Measurements from ENCODE around the gene TPST1.
"Not testable (repeated sequence)": the region's sequence is repeated elsewhere in the genome, so short reads cannot be mapped to it uniquely, and the experiment has no call there.

Gene TPST1

DNA sequence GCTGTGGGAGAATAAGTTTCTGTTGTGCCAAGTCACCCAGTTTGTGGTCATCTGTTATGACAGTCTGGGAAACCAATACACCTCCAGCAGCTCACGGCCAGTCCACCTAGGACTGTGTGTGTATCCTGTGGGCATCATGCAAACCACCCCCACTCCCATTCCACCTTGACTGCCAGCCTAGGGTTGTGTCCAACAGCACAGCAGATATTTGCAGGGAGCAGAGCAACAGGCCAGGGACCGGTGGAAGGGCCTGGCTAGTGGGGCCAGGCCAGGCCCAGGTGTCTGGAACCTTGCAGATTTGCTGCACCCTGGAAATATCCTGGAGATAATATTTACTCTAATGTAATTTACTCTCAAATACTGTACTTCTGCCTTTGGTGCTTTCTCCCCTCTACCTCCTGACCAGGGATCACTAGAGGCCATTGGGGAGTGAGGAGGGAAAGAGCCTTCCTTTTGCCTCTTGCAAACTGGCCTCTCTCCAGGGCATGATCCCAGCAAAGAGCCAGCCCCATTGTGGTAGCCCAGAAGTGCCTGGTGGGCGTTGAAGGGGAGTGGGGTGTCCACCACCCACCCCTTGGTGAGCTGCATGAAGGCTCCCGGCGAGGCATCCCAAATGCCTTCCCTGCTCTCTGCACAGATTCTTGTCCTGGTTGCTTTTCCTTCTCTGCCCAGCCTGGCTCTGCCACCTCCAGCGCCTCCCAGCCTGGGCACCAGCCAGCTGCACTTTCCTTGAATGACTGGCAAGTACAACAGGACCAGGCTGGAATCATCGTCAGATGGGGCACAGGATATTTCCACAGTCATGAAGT is 15.2 kb upstream of the TPST1 start:
- ATAC-seq: no peak

DNA sequence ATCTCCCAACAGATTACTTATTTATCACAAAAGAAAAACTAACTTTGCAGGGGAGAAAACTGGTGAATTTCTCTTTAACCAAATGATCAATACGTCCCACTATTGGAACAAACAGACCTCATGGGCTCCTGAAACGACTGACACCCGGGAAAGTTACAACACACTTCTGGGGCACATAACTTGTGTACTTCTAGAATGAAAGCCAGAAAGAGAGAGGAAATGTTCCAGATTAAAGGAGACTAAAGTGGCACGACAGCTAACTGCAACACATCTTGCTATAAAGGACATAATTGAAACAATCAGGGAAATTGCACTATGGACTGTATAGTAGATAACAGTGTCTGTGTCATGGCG is 14.7 kb upstream of the TPST1 start:
- no peak for ATAC-seq

DNA sequence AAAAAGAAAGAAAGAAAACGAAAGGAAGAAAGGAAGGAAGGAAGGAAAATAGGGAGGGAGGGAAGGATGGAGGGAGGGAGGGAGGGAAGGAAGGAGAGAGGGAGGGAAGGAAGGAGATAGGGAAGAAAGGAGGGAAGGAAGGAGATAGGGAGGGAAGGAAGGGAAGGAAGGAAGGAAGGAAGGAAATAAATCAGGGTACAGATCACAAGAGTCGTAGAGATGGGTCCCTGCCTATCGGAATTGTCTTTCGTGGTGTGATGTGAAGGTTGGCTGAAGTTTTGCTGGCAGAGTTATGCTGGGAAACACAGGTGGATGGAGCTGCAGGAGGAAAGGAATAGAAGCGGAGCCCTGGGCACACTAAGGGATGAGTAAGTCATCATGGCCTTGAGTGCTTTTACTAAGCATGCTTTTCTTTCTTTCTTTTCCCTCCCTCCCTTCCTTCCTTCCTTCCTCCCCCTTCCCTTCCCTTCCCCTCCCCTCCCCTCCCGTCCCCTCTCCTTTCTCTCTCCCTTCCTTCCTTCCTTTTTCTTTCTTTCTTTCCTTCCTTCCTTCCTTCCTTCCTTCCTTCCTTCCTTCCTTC is 11.9 kb upstream of the TPST1 start:
- ATAC-seq: no peak

DNA sequence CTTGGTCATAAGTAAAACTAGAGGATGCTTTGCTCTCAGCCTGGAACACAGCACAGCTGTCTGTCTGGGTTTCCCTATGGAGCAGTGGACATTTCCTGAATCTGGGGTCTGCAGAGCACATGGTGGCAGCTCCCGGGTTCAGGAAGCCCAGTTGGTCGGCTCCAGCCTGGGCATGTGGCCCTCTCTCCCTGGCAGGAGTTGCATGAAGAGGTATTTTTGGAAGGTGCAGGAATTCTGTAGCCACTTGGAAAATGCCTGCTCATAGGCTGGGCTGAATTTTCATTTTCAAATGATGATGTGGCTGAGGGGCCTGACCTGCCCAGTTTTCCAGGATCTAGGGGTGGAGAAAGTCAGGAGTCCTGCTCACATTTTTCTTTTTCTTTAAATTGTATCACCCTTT is 6.7 kb upstream of the TPST1 start:
- no peak for ATAC-seq

DNA sequence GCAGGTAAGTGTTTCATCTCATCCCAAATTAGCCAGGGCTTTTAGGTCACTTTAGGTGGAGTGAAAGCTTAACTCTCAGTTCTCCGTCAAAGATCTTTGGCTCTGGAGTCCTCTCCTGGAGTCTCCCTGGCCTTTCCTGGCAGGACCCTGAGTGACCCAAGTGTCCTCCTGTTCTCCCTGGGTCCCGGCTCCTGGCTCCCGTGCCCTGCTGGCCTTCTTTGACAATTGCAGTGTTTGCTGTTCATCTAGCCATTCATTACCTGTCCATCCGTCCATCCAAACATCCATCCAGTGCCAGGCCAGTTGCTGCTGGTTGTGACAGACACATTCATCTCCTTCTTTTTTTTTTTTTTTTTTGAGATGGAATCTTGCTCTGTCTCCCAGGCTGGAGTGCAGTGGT is 6.2 kb upstream of the TPST1 start:
- no peak for ATAC-seq

DNA sequence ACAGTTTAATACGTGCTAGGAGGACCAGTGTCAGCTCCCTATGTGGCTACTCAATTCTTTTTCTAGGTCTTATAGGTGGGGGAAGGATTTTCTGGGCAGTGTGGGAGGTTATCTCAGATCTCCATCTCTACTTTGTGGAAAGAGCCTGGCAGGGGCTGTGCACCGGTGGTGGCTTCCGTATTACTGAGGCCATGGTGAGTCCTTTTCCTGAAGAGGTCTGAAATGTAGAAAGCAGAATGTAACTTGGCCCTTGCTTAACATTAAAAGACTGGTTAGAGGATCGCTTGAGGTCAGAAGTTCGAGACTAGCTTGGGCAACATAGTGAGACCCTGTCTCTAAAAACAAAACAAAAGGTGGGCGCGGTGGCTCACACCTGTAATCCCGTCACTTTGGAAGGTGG is 2.7 kb upstream of the TPST1 start:
- no peak for ATAC-seq

DNA sequence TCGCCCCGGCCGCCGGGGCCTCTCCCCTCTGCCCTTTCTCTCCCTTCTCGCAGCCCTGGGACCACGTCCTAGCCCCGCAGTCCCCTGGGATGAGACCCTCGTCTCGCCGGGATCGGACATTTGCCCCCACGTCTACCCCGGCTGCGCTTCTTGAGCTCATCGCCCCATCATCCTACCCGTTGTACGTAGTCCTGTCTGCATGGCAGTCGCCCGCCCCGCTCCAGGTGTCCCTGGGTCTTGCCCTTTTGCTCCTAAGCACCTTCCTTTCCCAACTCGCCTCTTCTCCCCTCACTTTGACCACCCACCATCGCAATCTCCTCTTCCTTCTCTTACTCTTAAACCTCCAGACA is 582 bp downstream of the TPST1 start:
- ATAC-seq: no peak

DNA sequence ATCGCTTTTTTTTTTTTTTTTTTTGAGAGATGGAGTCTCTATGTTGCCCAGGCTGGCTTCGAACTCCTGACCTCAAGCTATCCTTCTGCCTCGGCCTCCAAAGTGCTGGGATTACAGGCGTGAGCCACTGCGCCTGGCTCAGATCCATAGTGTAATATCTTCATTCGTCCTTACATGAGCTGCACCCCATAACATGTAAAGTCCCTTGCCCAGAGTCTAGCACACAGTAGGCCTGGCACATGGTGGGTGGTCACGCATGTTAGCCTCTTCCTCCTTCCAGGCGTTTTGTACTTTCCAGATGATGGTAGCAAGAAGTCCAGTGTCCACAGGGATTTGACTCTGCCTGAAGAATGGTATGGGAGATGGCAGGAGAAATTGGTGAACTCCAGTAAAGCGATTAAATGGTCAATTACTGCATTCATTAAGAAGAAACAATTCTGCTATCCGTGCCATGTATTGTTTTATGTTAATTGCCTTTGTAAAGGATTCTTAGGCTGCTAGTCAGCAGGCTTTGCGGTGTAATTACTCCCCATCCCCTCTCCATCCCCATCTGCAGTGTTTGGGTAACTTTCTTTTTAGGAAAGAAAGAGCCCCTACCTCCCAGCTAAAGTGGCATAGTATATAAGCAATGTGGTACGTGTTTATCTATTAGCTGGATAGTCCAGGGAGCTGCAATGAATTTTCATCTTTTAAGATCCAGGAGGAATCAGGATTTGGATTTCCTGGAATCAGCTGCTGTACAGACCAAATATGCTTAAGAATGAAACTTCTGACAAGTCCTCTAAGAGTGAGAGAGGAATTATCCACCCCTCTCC is 1.2 kb downstream of the TPST1 start:
- ATAC-seq: no peak

DNA sequence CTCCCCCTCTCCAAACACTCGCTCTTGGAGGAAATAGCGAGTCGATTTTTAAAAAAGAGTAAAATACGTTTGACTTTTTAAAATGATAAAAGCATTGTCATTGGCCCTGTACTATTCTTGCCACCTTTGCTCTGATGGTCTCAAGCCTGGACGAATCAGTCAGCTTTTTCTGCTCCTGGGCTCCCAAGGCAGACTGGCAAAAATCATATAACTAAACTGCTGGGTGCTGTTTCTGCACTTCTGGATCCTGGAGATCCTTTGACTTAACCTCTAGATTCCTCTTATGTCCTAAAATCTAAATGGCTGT is 1.8 kb downstream of the TPST1 start:
- no peak for ATAC-seq

DNA sequence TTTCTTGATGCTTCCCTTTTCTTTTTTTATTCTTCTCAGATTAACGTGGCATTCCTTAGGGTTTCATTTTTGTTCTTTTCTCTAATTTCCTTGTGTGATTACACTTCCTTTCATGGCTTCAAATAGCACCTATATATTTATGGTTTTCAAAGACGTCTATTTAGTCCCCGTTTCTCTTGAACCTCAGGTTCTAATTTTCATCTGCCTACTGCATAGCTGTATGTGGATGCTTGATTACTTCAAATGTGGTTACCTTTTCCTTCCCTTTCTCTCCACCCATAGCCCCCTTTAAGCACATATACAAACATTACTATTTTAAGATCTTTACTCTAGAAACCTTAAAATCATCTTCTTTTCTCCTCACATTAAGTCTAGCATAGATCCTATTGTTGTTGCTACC is 2.4 kb downstream of the TPST1 start:
- no peak for ATAC-seq

DNA sequence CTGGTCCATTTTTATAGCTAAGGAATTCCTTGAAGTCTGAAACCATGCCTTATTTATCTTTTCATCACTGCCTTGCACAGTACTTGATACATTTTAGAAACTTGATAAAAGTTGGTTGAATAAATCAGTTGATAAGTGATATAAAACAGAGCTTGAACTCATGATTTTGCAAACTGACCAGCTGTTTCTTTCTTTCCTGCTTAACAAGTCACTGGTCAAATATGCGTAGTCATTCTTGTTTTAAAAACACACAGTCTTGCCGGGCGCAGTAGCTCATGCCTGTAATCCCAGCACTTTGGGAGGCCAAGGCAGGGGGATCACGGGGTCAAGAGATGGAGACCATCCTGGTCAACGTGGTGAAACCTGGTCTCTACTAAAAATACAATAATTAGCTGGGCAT is 6.3 kb downstream of the TPST1 start:
- no peak for ATAC-seq

DNA sequence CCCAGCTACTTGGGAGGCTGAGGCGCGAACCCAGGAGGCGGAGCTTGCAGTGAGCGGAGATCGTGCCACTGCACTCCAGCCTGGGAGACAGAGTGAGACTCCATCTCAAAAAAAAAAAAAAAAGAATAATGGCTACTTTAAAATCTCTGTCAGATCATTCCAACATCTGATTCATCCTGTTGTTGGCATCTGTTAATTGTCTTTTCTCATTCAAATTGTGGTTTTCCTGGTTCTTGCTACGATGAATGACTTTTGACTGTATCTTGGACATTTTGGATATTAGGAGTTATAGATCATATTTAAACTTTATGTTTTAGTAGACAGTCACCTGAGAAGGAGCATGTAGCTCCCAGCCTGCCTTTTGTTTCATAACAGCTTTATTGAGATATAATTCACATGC is 8.5 kb downstream of the TPST1 start:
- ATAC-seq: no peak

DNA sequence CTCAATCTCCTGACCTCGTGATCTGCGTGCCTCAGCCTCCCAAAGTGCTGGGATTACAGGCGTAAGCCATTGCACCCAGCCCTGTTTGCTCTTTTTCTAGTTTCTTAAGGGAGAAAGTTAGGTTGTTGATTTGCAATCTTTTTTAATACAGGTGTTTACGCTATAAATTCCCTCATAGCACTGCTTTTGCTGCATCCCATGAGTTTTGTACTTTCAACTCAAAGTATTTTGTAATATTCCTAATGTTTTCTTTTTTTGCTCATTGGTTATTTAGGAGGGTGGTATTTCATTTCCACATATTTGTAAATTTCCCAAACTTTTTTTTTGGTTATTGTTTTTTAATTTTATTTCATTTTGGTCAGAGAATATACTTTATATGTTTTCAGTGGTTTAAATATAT is 11.6 kb downstream of the TPST1 start:
- no peak for ATAC-seq

DNA sequence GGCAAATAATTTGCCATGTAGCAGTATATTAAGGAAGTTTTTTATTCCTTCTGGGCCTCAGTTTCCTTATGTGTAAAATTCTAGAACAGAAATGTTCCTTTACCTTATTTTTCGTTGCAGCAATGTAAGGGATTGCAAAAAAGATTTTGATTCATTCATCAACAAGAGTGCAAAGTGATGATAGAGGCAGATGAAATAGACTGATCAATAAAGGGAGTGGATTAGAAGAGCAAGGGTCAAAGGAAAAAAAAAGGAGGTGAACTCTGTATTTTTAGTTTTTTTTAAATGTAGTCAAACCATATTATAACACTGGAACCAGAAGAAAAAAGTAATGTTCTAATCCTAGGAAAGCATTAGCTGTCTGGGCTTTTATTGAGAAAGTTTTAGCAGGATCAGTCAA is 14.7 kb downstream of the TPST1 start:
- ATAC-seq: no peak

DNA sequence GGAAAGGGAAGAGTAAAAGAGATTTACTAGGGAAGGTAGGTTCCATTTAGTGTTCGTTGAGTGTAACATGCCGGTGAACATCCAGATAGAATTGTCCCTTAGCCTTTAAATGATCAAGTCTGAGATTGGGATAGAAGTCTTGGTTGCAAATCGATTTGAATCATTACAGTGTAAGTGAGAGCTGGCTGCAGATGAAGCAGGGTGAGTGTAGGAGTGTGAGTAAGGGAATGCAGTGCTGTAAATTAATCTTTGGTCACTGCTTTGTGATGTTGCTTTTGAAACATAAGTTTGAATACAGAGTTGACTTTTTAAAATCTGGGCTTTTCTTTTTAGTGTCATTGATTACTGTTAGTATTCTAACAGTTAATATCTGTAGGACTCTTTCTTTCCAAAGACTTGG is 16.3 kb downstream of the TPST1 start:
- no peak for ATAC-seq

DNA sequence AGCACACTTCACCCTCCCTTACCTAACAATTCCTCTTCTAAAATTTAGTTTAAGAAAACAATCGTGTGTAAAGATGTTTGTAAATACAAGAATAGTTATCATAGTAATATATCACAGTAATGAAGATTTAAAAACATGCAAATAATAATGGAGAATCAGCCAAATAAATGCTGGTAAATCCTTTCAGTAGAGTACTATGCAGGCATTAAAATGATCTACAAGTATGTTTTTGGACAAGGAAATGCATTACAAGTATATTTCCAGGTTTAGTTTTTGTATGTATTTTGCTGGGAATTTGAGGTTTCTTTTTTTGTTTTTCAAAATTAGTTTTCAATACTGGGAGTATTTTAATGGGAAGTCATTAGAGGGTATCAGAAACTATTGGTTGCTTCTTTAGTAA is 22.7 kb downstream of the TPST1 start:
- ATAC-seq: no peak

DNA sequence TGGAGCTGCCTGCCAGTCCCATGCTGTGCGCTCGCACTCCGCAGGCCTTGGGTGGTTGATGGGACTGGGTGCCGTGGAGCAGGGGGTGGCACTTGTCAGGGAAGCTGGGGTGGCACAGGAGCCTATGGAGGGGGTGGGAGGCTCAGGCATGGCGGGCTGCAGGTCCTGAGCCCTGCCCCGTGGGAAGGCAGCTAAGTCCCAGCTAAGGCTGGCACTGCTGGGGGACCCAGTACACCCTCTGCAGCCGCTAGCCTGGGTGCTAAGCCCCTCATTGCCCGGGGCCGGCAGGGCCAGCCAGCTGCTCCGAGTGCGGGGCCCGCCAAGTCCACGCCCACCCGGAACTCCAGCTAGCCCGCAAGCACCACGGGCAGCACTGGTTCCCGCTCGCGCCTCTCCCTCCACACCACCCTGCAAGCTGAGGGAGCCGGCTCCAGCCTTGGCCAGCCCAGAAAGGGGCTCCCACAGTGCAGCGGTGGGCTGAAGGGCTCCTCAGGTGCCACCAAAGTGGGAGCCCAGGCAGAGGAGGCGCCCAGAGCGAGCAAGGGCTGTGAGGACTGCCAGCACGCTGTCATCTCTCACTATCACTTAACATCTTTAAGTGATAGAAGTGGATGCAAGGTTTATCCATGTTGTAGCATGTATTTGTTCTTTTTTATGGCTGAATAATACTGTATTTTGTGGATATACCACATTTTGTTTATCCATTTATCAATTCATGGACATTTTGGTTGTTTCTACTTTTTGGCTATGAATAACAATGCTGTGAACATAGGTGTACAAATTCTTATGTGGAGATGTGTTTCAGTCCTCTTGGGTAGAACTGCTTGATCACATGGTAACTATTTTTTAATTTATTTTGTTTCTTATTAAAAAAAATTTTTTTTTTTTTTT is 26.4 kb downstream of the TPST1 start:
- not testable (repeated sequence) for ATAC-seq

DNA sequence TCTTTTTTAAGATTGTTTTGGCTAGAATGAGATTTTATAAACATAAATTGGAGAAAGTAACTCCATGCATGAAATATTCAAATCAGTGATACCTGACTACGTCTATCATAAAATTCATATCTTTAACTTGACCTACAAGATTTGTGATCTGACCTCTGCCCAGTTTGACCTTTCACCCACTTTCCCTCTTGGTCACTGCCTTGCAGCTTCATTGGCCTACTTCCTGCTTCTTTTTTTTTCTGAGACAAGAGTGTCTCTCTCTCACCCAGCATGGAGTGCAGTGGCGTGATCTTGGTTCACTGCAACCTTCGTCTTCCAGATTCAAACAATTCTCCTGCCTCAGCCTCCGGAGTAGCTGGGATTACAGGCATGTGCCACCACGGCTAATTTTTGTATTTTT is 28.5 kb downstream of the TPST1 start:
- no peak for ATAC-seq

DNA sequence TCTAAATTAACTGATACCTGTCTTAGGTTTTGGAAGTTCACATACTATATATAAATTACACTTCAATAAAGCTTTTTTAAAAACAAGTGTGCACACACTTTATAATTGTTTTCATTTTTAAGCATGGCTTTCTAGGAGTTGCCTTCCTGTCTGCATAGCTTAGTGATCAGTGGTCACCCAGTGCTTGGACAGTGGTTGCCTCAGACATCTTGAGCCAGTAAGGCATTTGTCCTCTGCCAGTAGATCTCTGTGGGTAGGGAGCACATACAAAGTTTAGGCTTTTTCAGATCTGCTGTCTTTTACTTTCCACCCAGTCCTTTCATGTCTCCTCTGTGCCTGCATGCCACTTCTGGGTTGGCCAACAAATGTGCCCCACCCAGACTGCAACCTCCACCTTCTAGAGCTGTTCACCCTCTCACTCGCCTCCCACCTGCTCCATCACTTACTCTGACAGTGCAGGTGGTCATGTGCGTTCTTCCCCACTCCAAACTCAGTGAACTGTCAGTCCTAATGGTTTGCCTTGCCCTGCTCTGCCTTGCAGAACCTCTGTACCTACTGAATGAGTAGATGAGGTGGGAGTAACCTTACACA is 31.7 kb downstream of the TPST1 start:
- ATAC-seq: no peak

DNA sequence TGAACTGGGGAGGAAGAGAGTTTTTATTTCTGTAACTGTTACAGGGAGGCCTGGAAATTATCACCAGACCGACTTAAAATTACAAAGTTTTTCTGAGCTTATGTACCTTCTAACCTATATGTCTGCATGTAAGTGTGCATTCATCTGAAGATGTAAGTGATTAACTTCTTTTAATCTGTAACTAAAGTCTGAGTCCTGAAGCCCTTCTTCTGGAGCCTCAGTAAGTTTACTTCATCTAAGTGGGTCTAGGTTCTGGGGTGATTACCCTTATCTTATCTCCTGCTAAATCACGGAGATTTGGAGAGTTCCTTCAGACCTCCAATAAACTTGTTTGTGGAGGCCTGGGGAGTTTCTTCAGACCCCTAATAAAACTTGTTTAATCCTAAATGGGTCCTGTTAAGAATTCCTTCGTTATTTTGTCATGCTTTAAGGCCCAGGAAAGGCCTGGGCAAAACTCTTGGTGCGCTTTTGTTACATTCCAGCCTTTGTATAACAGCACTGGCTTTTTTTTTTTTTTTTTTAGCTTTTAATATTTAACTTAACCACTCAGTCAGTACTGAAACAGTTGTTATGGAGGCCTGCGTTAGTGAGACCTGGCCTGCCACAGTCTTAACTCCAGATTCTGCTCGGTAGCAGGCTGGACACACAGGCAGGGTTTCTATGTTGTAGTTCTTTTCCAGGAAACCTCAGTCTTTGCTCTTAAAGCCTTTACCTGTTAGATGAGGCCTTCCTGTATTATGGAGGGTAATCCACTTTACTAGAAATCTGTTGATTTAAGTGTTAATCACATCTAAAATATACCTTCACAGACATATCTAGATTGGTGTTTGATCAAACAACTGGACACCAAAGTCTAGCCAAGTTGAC is 33.0 kb downstream of the TPST1 start:
- ATAC-seq: no peak

DNA sequence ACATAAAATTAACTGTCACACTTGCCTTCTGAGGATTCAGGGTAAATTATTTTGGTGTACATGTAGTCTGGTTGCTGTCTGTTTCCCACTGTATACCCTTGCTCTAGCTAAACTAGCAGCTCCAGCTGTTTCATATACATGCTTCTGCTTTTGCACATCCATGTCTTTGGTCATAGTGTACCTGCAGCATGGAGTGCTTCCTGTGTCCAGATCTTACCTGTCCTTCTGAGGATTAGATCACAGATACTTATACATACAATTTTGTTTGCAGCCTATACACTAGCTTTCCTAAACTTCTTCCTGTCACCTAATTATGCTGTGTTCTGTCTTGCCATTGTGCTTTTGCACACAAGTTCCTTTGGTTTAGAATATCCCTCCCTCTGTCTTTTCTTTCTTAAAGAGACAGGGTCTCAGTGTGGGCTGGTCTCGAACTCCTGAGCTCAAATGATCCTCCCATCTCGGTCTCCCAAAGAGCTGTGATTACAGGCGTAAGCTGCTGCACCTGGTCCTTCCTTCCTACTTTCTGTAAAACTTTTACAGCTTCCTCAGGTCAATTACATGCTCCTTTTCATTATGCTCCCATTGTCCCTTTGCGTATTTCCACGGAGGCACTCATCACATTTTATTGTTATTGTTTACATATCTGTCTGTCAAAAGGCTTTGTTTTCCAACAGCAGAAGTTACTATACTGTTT is 33.8 kb downstream of the TPST1 start:
- no peak for ATAC-seq

Measured in activated CD4-positive, CD25-positive, alpha-beta regulatory T cell treated with anti-CD3 and anti-CD28 coated beads, Interleukin-2, amount 50 U/mL, for 24 hours (primary cell).